ENCODE measurements around the gene PRKN.

PRKN gene

GRCh38 chr6:161366301-161366923 lies 1361.2 kb downstream of the PRKN start:
- Mint-ChIP-seq H3K4me3 (no peak overlapping the region), H3K27ac (no peak overlapping the region), H3K27me3 (no peaks in the 10 kb centered on the region), H3K9me3 (peaks cover 5% of the 10 kb centered on the region), H3K4me1 (ENCODE audit: low read depth) (no peaks in the 10 kb centered on the region), H3K36me3 (ENCODE audit: low read depth) (peaks cover 2% of the 10 kb centered on the region)
- no peak for DNase-seq

DNA sequence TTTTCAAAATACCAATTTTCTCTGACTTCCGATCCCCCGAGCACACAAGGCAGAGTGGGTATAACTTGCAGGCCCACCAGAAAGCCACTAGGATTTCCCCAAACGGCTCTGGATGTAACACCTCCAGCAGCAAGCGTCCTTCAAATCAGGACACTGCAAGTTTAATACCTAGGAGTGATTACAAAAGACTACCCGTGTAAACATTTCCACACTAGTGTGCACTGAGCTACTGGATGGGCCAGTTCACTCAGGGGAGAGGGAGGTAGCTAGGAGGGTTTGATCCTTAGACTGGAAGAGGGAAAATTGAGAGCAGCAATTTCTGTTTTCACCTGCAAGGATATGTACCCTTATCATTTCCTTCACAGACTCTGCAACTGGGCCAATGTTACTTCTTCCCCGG lies 1361.9 kb downstream of the PRKN start:
- Mint-ChIP-seq H3K36me3 (ENCODE audit: low read depth) (peaks cover 2% of the 10 kb centered on the region), H3K4me3 (no peak overlapping the region), H3K9me3 (peaks cover 5% of the 10 kb centered on the region), H3K27ac (no peak overlapping the region), H3K27me3 (no peaks in the 10 kb centered on the region), H3K4me1 (ENCODE audit: low read depth) (no peaks in the 10 kb centered on the region)
- DNase-seq = no peak

GRCh38 chr6:161363286-161363685 lies 1364.3 kb downstream of the PRKN start:
- Mint-ChIP-seq H3K4me3 (no peak overlapping the region), H3K36me3 (ENCODE audit: low read depth) (peaks cover 2% of the 10 kb centered on the region), H3K4me1 (ENCODE audit: low read depth) (no peaks in the 10 kb centered on the region), H3K27ac (no peak overlapping the region), H3K9me3 (peaks cover 5% of the 10 kb centered on the region), H3K27me3 (no peaks in the 10 kb centered on the region)
- DNase-seq = no peak

DNA sequence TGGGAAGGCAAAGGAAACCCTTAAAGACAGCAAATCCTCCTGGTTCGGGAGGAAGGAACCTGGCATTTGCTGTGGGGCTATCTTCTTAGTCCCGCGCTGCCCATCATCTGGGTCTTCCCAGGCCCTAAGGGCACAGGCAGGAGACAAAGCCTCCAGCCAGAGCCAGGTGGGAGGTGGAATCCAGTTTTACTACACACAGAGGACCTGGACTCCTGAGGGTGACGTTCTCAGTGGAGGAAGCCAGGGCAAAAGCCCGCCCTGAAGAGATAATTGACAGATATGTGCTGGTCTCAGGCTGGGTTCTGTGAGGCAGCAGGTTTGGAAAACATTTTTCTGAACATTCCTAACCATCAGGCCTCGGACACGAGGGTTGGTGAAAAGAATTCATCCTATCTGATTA lies 1365.3 kb downstream of the PRKN start:
- Mint-ChIP-seq H3K27me3 (no peaks in the 10 kb centered on the region), H3K9me3 (peaks cover 5% of the 10 kb centered on the region), H3K27ac (no peak overlapping the region), H3K36me3 (ENCODE audit: low read depth) (peaks cover 2% of the 10 kb centered on the region), H3K4me3 (no peak overlapping the region), H3K4me1 (ENCODE audit: low read depth) (no peaks in the 10 kb centered on the region)
- no peak for DNase-seq

- no peak for DNase-seq
- Mint-ChIP-seq H3K9me3 (peaks cover 5% of the 10 kb centered on the region), H3K27me3 (no peaks in the 10 kb centered on the region), H3K27ac (no peak overlapping the region), H3K36me3 (ENCODE audit: low read depth) (peaks cover 2% of the 10 kb centered on the region), H3K4me3 (no peak overlapping the region), H3K4me1 (ENCODE audit: low read depth) (no peaks in the 10 kb centered on the region)
Observed at GRCh38 chr6:161361529-161361928, 1366.0 kb downstream of the PRKN start.

- Mint-ChIP-seq H3K9me3 (peaks cover 5% of the 10 kb centered on the region), H3K36me3 (ENCODE audit: low read depth) (peaks cover 2% of the 10 kb centered on the region), H3K4me3 (no peak overlapping the region), H3K27ac (no peak overlapping the region), H3K4me1 (ENCODE audit: low read depth) (no peaks in the 10 kb centered on the region), H3K27me3 (no peaks in the 10 kb centered on the region)
- DNase-seq = no peak
Observed at GRCh38 chr6:161360520-161360919, 1367.0 kb downstream of the PRKN start.

- Mint-ChIP-seq H3K4me3 (no peak overlapping the region), H3K4me1 (ENCODE audit: low read depth) (no peaks in the 10 kb centered on the region), H3K9me3 (peaks cover 5% of the 10 kb centered on the region), H3K36me3 (ENCODE audit: low read depth) (peaks cover 2% of the 10 kb centered on the region), H3K27ac (no peak overlapping the region), H3K27me3 (no peaks in the 10 kb centered on the region)
- no peak for DNase-seq
Observed at GRCh38 chr6:161359618-161359945, 1368.0 kb downstream of the PRKN start.

- no peaks in the 10 kb centered on the region for H3K4me1 Mint-ChIP-seq (ENCODE audit: low read depth)
- H3K9me3 Mint-ChIP-seq = no peaks in the 10 kb centered on the region
- no peak overlapping the region for H3K27ac Mint-ChIP-seq
- no peaks in the 10 kb centered on the region for H3K36me3 Mint-ChIP-seq (ENCODE audit: low read depth)
- no peak overlapping the region for H3K4me3 Mint-ChIP-seq
- no peaks in the 10 kb centered on the region for H3K27me3 Mint-ChIP-seq
- no peak for DNase-seq
Observed at GRCh38 chr6:161356167-161356854, 1371.3 kb downstream of the PRKN start.

- no peaks in the 10 kb centered on the region for H3K36me3 Mint-ChIP-seq (ENCODE audit: low read depth)
- no peak overlapping the region for H3K27ac Mint-ChIP-seq
- no peaks in the 10 kb centered on the region for H3K4me1 Mint-ChIP-seq (ENCODE audit: low read depth)
- H3K9me3 Mint-ChIP-seq = no peaks in the 10 kb centered on the region
- H3K4me3 Mint-ChIP-seq = no peak overlapping the region
- no peak for DNase-seq
- no peaks in the 10 kb centered on the region for H3K27me3 Mint-ChIP-seq
Observed at GRCh38 chr6:161355696-161356095, 1371.9 kb downstream of the PRKN start.

DNA sequence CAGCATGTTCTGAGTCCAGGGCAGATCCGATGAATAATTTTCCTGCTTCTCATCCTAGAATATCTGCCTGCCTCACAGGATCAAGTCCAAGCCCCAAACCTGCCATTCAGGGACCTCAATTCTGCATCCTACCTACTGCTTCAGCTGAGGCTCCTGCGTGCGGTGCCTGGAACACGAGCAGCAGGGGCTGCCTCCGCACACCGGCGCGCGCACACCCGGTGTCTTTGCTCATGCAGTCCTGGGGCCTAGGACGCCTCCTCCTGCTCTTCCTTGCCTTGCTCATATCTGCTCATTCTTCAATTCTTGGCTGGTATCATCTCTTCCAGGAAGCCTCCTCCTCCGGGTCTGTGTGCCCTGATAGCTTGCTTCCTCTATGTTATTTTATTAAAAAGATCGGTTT lies 1372.6 kb downstream of the PRKN start:
- H3K36me3 Mint-ChIP-seq (ENCODE audit: low read depth) = no peaks in the 10 kb centered on the region
- H3K4me3 Mint-ChIP-seq = no peak overlapping the region
- no peak overlapping the region for H3K27ac Mint-ChIP-seq
- DNase-seq = no peak
- no peaks in the 10 kb centered on the region for H3K4me1 Mint-ChIP-seq (ENCODE audit: low read depth)
- no peaks in the 10 kb centered on the region for H3K27me3 Mint-ChIP-seq
- H3K9me3 Mint-ChIP-seq = no peaks in the 10 kb centered on the region

GRCh38 chr6:161354276-161354840 lies 1373.2 kb downstream of the PRKN start:
- Mint-ChIP-seq H3K27me3 (no peaks in the 10 kb centered on the region), H3K4me3 (no peak overlapping the region), H3K4me1 (ENCODE audit: low read depth) (no peaks in the 10 kb centered on the region), H3K27ac (no peak overlapping the region), H3K36me3 (ENCODE audit: low read depth) (no peaks in the 10 kb centered on the region), H3K9me3 (no peaks in the 10 kb centered on the region)
- no peak for DNase-seq

- Mint-ChIP-seq H3K4me3 (no peak overlapping the region), H3K9me3 (no peaks in the 10 kb centered on the region)
- no peak for DNase-seq
Observed at GRCh38 chr6:161353208-161353613, 1374.4 kb downstream of the PRKN start.

DNA sequence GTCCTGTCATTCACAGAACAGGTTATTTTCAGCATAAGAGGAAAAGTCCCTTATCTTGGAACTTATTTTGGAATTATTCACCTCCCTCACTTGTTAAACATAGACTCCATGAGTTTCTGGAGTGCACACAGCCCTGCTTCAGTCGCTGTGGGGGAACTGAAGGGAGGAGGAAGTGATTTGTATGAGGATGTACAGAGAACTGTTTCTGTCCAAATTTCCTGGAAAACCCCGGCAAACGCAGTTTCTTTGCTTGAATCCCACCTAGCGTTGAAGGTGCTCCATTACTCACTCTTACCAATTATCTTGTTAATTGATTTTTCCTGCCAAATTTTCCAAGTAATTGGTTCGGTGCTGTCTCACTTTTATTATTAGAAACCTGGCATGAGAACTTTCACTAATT lies 1375.7 kb downstream of the PRKN start:
- no peak for DNase-seq
- Mint-ChIP-seq H3K4me3 (no peak overlapping the region), H3K36me3 (ENCODE audit: low read depth) (no peaks in the 10 kb centered on the region), H3K4me1 (ENCODE audit: low read depth) (no peaks in the 10 kb centered on the region), H3K27ac (no peak overlapping the region), H3K9me3 (no peaks in the 10 kb centered on the region), H3K27me3 (no peaks in the 10 kb centered on the region)

More at GRCh38 chr6:161353208-161353613, 1374.4 kb downstream of the PRKN start:
- Mint-ChIP-seq H3K36me3 (ENCODE audit: low read depth) (no peaks in the 10 kb centered on the region), H3K4me1 (ENCODE audit: low read depth) (no peaks in the 10 kb centered on the region), H3K27me3 (no peaks in the 10 kb centered on the region), H3K27ac (no peak overlapping the region)

- no peak for DNase-seq
- no peaks in the 10 kb centered on the region for H3K27me3 Mint-ChIP-seq
- no peak overlapping the region for H3K27ac Mint-ChIP-seq
Observed at GRCh38 chr6:161349886-161350285, 1377.7 kb downstream of the PRKN start.

GRCh38 chr6:161348628-161348994 lies 1379.0 kb downstream of the PRKN start:
- H3K4me3 Mint-ChIP-seq = no peak overlapping the region
- no peaks in the 10 kb centered on the region for H3K27me3 Mint-ChIP-seq
- H3K4me1 Mint-ChIP-seq (ENCODE audit: low read depth) = no peaks in the 10 kb centered on the region
- H3K36me3 Mint-ChIP-seq (ENCODE audit: low read depth) = no peaks in the 10 kb centered on the region
- no peak for DNase-seq
- no peak overlapping the region for H3K27ac Mint-ChIP-seq
- H3K9me3 Mint-ChIP-seq = no peaks in the 10 kb centered on the region

More at GRCh38 chr6:161349886-161350285, 1377.7 kb downstream of the PRKN start:
- Mint-ChIP-seq H3K4me1 (ENCODE audit: low read depth) (no peaks in the 10 kb centered on the region), H3K4me3 (no peak overlapping the region), H3K9me3 (no peaks in the 10 kb centered on the region), H3K36me3 (ENCODE audit: low read depth) (no peaks in the 10 kb centered on the region)
